GM12878 (cell line): ENCODE data around the gene MLEC. TPM values are rescaled to one million over a fixed set of nuclear protein-coding genes. Genes with fewer than 3 reads are reported as not detected.

Experiments
- ASH2L ChIP-seq: fragments of 300-600, 200-600 bp; sonication (generic); IDR thresholded peaks from 2 replicates; pipeline ENCODE4 v1.6.1; 2017; ENCODE audit warnings: low read depth, mild to moderate bottlenecking, borderline replicate concordance
- ATF7 ChIP-seq: fragments of 450-650 bp; IDR thresholded peaks from 2 replicates; pipeline ENCODE4 v1.6.1; 2016; ENCODE audit warnings: low read depth, mild to moderate bottlenecking
- CTCF ChIP-seq, 3 experiments: IDR thresholded peaks in 2 of 3; conservative IDR thresholded peaks in 1 of 3; 2 replicates each; pipeline ENCODE4 v1.5.1; 2011; ENCODE audit warnings: low read depth in 3 of 3, low read length in 3 of 3, mild to moderate bottlenecking in 3 of 3, control low read depth in 2 of 3, moderate library complexity in 2 of 3, inconsistent platforms in 1 of 3, mixed read lengths in 1 of 3; ENCODE audit not compliant: control insufficient read depth in 2 of 3, insufficient read depth in 1 of 3; ENCODE audit errors: extremely low read depth in 1 of 3
- EED ChIP-seq: sonication (generic); IDR thresholded peaks from 2 replicates; pipeline ENCODE4 v1.6.1; 2016; ENCODE audit warnings: antibody characterized with exemption, low read depth
- EGR1 ChIP-seq, 2 experiments: IDR thresholded peaks; 1 replicate in 1 of 2; 2 replicates in 1 of 2; pipeline ENCODE4 v1.6.1; 2011 to 2012; ENCODE audit warnings: low read depth in 2 of 2, low read length in 2 of 2, borderline replicate concordance in 1 of 2, mild to moderate bottlenecking in 1 of 2, moderate library complexity in 1 of 2
- FOS ChIP-seq: IDR thresholded peaks from 3 replicates; pipeline ENCODE4 v1.6.1; 2011; ENCODE audit warnings: borderline replicate concordance; ENCODE audit not compliant: insufficient read length; ENCODE audit errors: extremely low read depth
- FOXM1 ChIP-seq: IDR thresholded peaks from 2 replicates; pipeline ENCODE4 v1.6.1; 2012; ENCODE audit warnings: low read depth, mild to moderate bottlenecking, inconsistent platforms, low read length, moderate library complexity
- GABPA ChIP-seq: IDR thresholded peaks from 2 replicates; pipeline ENCODE4 v1.6.1; 2014; ENCODE audit warnings: antibody characterized with exemption, low read depth, mild to moderate bottlenecking, inconsistent platforms
- MYB ChIP-seq: fragments of 150-350 bp; IDR thresholded peaks from 2 replicates; pipeline ENCODE4 v1.6.1; 2014; ENCODE audit warnings: mild to moderate bottlenecking, low read depth, low read length, borderline replicate concordance
- NR2C2 ChIP-seq: IDR thresholded peaks from 2 replicates; pipeline ENCODE4 v1.6.1; 2011; ENCODE audit warnings: borderline replicate concordance, low read depth; ENCODE audit not compliant: control insufficient read depth, insufficient read length
- SMAD5 ChIP-seq: IDR thresholded peaks from 2 replicates; pipeline ENCODE4 v1.6.1; 2016; ENCODE audit warnings: antibody characterized with exemption, low read depth
- SREBF2 ChIP-seq: IDR thresholded peaks from 2 replicates; pipeline ENCODE4 v1.6.1; 2012; ENCODE audit warnings: mild to moderate bottlenecking, low read length
- USF2 ChIP-seq: IDR thresholded peaks from 2 replicates; pipeline ENCODE4 v1.6.1; 2011; ENCODE audit warnings: low read depth, low read length, improper control_type of control experiment, borderline replicate concordance
- WRNIP1 ChIP-seq: IDR thresholded peaks from 2 replicates; pipeline ENCODE4 v1.6.1; 2011; ENCODE audit warnings: low read depth, low read length, improper control_type of control experiment, borderline replicate concordance
- ZNF217 ChIP-seq: fragments of 450-650 bp; IDR thresholded peaks from 2 replicates; pipeline ENCODE4 v1.6.1; 2017; ENCODE audit warnings: antibody characterized with exemption, mild to moderate bottlenecking
- ZNF384 ChIP-seq: IDR thresholded peaks from 2 replicates; pipeline ENCODE4 v1.6.1; 2012; ENCODE audit warnings: low read depth, mild to moderate bottlenecking, low read length, improper control_type of control experiment, borderline replicate concordance
- polyA plus RNA-seq, 11 experiments: library from polyadenylated mRNA; depleted of rRNA in 4 of 11; unstranded in 6 of 11; stranded (reverse) in 5 of 11; fragments of >200 nt; fragmentation: Nextera tagmentation in 4 of 11; fragmentation: Illumina TruSeq in 1 of 11; extraction: Ambion mirVana in 4 of 11; extraction: Trizol in 1 of 11; gene quantifications; 1 replicate in 1 of 11; 2 replicates in 10 of 11; pipeline versions ENCODE4 v1.2.1 to v1.2.3, GENCODE V29; 2011 to 2016; ENCODE audit warnings: inconsistent platforms in 2 of 11, missing spikeins in 2 of 11, low read depth in 1 of 11
- total RNA-seq, 4 experiments: library from RNA; depleted of rRNA in 3 of 4; stranded (reverse); fragments of >200 nt in 3 of 4; fragmentation: Illumina TruSeq in 1 of 4; extraction: Trizol in 1 of 4; gene quantifications; 2 replicates each; pipeline versions ENCODE4 v1.2.1 to v1.2.3, GENCODE V29; 2013 to 2021
- TF ChIP-seq, protein P1 (sequence below): fragments of 450-650 bp; IDR thresholded peaks from 2 replicates; pipeline ENCODE4 v1.6.1; 2014; ENCODE audit warnings: mild to moderate bottlenecking
- TF ChIP-seq, protein P2 (sequence below): fragments of 450-650 bp; formaldehyde crosslinking; IDR thresholded peaks from 2 replicates; pipeline ENCODE4 v1.4.0; 2020; ENCODE audit warnings: mild to moderate bottlenecking, moderate library complexity
- TF ChIP-seq, protein P3 (sequence below): fragments of 450-650 bp; conservative IDR thresholded peaks from 2 replicates; pipeline ENCODE4 v1.6.1; 2017; ENCODE audit warnings: mild to moderate bottlenecking, moderate library complexity

MLEC gene
- total and polyA plus RNA-seq, 10 of the 15 experiments (the other 5 are each of a cell fraction or from before 2014, with no cell fraction given), result 26.7 to 172 (median 103) TPM

DNA sequence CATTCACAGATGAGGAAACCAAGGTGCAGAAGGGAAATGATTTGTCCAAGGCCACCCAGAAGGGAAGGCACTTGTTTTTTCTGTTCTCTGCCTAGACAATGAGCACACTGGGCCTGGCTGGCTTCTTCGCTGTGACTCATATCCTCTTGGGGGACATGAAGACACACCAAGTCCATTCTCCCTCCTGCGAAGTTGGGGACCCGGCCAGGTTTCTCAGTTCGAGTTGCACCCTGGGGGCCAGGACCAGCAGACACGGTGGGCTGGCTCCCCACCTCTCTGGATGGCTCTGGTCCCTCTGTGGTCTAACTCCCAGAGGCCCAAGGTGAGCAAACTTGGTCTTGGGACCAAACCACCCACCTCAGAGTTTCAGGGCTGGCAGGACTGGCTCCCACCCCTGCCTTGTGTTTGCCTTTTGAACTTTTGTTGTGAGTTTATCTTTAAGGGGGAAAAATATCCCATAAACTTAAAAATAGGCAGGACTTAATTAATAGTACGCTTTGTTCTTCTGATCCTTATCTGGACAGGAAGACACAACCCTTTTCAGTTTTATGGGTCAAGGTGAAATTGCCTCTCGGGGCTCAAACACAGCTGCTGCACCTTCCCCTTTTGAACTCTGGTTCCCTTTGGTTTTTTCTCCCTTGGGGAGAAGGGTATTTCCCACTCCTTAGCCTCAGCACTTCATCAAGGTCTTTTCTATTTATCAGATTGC lies 9.0 kb upstream of the MLEC start (continued):
- no peak for TF ChIP-seq USF2
- TF ChIP-seq ATF7, result no peak; the same call in 1 of the 2 replicates
- TF ChIP-seq, protein P1, sequence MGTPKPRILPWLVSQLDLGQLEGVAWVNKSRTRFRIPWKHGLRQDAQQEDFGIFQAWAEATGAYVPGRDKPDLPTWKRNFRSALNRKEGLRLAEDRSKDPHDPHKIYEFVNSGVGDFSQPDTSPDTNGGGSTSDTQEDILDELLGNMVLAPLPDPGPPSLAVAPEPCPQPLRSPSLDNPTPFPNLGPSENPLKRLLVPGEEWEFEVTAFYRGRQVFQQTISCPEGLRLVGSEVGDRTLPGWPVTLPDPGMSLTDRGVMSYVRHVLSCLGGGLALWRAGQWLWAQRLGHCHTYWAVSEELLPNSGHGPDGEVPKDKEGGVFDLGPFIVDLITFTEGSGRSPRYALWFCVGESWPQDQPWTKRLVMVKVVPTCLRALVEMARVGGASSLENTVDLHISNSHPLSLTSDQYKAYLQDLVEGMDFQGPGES, result no peak
- TF ChIP-seq EGR1 (IDR thresholded peaks at IDR 0.05; ENCODE audit: borderline replicate concordance in 1 of 2, low read depth in 2 of 2, low read length in 2 of 2), result no peak
- no peak for TF ChIP-seq ZNF384
- TF ChIP-seq GABPA, result no peak
- TF ChIP-seq, protein P2, sequence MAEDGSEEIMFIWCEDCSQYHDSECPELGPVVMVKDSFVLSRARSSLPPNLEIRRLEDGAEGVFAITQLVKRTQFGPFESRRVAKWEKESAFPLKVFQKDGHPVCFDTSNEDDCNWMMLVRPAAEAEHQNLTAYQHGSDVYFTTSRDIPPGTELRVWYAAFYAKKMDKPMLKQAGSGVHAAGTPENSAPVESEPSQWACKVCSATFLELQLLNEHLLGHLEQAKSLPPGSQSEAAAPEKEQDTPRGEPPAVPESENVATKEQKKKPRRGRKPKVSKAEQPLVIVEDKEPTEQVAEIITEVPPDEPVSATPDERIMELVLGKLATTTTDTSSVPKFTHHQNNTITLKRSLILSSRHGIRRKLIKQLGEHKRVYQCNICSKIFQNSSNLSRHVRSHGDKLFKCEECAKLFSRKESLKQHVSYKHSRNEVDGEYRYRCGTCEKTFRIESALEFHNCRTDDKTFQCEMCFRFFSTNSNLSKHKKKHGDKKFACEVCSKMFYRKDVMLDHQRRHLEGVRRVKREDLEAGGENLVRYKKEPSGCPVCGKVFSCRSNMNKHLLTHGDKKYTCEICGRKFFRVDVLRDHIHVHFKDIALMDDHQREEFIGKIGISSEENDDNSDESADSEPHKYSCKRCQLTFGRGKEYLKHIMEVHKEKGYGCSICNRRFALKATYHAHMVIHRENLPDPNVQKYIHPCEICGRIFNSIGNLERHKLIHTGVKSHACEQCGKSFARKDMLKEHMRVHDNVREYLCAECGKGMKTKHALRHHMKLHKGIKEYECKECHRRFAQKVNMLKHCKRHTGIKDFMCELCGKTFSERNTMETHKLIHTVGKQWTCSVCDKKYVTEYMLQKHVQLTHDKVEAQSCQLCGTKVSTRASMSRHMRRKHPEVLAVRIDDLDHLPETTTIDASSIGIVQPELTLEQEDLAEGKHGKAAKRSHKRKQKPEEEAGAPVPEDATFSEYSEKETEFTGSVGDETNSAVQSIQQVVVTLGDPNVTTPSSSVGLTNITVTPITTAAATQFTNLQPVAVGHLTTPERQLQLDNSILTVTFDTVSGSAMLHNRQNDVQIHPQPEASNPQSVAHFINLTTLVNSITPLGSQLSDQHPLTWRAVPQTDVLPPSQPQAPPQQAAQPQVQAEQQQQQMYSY, result no peak
- TF ChIP-seq EED, result peak; percentile 55
- TF ChIP-seq SMAD5, result no peak
- no peak for TF ChIP-seq SREBF2
- TF ChIP-seq FOS, result no peak
- TF ChIP-seq WRNIP1, result no peak
- TF ChIP-seq, protein P3, sequence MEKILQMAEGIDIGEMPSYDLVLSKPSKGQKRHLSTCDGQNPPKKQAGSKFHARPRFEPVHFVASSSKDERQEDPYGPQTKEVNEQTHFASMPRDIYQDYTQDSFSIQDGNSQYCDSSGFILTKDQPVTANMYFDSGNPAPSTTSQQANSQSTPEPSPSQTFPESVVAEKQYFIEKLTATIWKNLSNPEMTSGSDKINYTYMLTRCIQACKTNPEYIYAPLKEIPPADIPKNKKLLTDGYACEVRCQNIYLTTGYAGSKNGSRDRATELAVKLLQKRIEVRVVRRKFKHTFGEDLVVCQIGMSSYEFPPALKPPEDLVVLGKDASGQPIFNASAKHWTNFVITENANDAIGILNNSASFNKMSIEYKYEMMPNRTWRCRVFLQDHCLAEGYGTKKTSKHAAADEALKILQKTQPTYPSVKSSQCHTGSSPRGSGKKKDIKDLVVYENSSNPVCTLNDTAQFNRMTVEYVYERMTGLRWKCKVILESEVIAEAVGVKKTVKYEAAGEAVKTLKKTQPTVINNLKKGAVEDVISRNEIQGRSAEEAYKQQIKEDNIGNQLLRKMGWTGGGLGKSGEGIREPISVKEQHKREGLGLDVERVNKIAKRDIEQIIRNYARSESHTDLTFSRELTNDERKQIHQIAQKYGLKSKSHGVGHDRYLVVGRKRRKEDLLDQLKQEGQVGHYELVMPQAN, result no peak
- TF ChIP-seq MYB, result no peak
- no peak for TF ChIP-seq CTCF (IDR thresholded peaks at IDR 0.05 in 2 of 3, conservative IDR thresholded peaks at IDR 0.05 in 1 of 3; ENCODE audit: control insufficient read depth in 2 of 3, extremely low read depth in 1 of 3, insufficient read depth in 1 of 3, low read depth in 3 of 3, low read length in 3 of 3)
- TF ChIP-seq FOXM1, result peak; percentile 65; the same call in 1 of the 2 replicates
- no peak for TF ChIP-seq ASH2L
- no peak for TF ChIP-seq NR2C2
- no peak for TF ChIP-seq ZNF217
